DOHH2 (cell line): ENCODE measurements around the gene SOX30.

Source experiments
- CTCF ChIP-seq: fragments of 200-600 bp; sonication (generic); IDR thresholded peaks from one replicate; pipeline ENCODE4 v1.5.1; 2014; ENCODE audit warnings: antibody characterized with exemption, mild to moderate bottlenecking, low read depth, low read length; ENCODE audit not compliant: poor library complexity, severe bottlenecking
- EZH2phosphoT487 ChIP-seq: fragments of 200-600 bp; sonication (generic); IDR thresholded peaks from 2 replicates; pipeline ENCODE4 v1.6.1; 2017; ENCODE audit warnings: borderline replicate concordance, mild to moderate bottlenecking, antibody characterized with exemption, low read length, moderate library complexity, mixed read lengths

GRCh38 chr5:157597277-157597676 is 55.0 kb downstream of the SOX30 start:
- TF ChIP-seq EZH2phosphoT487: no peak
- no peak for TF ChIP-seq CTCF
